HL-60 (cell line): Measurements from ENCODE around the gene CSF2RB.

Experiments used
- GABPA ChIP-seq: IDR thresholded peaks from 2 replicates; pipeline ENCODE4 v1.6.1; 2012; ENCODE audit warnings: low read depth
- POLR2AphosphoS5 ChIP-seq: IDR thresholded peaks from 2 replicates; pipeline ENCODE4 v1.6.1; 2012; ENCODE audit warnings: low read depth
- TF ChIP-seq, protein P1 (sequence below): IDR thresholded peaks from one replicate; pipeline ENCODE4 v1.5.1; 2011; ENCODE audit warnings: low read length, control low read depth, inconsistent platforms; ENCODE audit not compliant: insufficient read depth
- TF ChIP-seq, protein P2 (sequence below): IDR thresholded peaks from 2 replicates; pipeline ENCODE4 v1.6.1; 2012; ENCODE audit warnings: low read depth; ENCODE audit not compliant: insufficient replicate concordance

DNA sequence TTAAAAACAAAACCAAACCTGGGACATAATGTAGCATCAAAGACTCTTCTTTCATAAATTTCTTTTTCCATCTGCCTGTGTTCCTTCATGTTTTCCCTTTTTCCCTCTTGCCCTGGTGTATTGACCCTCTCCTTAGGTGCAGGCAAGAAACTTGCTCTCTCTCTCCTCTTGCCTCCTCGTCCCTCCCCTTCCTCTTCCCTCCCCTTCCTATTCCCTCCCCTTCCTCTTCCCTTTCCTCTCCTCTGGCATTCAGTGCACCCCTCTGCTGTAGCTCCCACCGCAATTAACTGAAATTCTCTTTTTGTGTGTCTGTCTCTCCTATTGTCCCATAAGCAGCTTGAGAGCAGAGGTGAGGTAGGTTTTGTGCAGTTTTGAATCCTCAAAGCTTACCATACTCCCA is 49.9 kb downstream of the CSF2RB start:
- TF ChIP-seq, protein P1, sequence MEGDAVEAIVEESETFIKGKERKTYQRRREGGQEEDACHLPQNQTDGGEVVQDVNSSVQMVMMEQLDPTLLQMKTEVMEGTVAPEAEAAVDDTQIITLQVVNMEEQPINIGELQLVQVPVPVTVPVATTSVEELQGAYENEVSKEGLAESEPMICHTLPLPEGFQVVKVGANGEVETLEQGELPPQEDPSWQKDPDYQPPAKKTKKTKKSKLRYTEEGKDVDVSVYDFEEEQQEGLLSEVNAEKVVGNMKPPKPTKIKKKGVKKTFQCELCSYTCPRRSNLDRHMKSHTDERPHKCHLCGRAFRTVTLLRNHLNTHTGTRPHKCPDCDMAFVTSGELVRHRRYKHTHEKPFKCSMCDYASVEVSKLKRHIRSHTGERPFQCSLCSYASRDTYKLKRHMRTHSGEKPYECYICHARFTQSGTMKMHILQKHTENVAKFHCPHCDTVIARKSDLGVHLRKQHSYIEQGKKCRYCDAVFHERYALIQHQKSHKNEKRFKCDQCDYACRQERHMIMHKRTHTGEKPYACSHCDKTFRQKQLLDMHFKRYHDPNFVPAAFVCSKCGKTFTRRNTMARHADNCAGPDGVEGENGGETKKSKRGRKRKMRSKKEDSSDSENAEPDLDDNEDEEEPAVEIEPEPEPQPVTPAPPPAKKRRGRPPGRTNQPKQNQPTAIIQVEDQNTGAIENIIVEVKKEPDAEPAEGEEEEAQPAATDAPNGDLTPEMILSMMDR, result no peak
- TF ChIP-seq, protein P2, sequence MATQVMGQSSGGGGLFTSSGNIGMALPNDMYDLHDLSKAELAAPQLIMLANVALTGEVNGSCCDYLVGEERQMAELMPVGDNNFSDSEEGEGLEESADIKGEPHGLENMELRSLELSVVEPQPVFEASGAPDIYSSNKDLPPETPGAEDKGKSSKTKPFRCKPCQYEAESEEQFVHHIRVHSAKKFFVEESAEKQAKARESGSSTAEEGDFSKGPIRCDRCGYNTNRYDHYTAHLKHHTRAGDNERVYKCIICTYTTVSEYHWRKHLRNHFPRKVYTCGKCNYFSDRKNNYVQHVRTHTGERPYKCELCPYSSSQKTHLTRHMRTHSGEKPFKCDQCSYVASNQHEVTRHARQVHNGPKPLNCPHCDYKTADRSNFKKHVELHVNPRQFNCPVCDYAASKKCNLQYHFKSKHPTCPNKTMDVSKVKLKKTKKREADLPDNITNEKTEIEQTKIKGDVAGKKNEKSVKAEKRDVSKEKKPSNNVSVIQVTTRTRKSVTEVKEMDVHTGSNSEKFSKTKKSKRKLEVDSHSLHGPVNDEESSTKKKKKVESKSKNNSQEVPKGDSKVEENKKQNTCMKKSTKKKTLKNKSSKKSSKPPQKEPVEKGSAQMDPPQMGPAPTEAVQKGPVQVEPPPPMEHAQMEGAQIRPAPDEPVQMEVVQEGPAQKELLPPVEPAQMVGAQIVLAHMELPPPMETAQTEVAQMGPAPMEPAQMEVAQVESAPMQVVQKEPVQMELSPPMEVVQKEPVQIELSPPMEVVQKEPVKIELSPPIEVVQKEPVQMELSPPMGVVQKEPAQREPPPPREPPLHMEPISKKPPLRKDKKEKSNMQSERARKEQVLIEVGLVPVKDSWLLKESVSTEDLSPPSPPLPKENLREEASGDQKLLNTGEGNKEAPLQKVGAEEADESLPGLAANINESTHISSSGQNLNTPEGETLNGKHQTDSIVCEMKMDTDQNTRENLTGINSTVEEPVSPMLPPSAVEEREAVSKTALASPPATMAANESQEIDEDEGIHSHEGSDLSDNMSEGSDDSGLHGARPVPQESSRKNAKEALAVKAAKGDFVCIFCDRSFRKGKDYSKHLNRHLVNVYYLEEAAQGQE, result no peak
- TF ChIP-seq POLR2AphosphoS5 (no peak), GABPA (no peak)
